Prostate gland (tissue), 2 donors: ENCODE results near the gene NR1I2. TPM values are rescaled to one million over a fixed set of nuclear protein-coding genes. Genes with fewer than 3 reads are reported as not detected.

ENCODE experiments used
- DNase-seq: peaks from one replicate; pipeline ENCODE4 v3.0.0-alpha.2; 2019; ENCODE audit warnings: low spot score
- H3K27ac ChIP-seq, 2 donors: fragments of 200-600 bp; sonication (generic); 2 replicates each; pipeline ENCODE4 v1.5.1; 2017 to 2019
- H3K27me3 ChIP-seq: fragments of 200-600 bp; sonication (generic); replicated peaks from 2 replicates; pipeline ENCODE4 v1.5.1; 2019; ENCODE audit not compliant: insufficient read depth
- H3K36me3 ChIP-seq, 2 donors: fragments of 200-600 bp; sonication (generic); 1 replicate in 1 of 2; 2 replicates in 1 of 2; pipeline versions ENCODE4 v1.5.1 to v1.8.1; 2017 to 2019
- H3K4me1 ChIP-seq: fragments of 200-600 bp; sonication (generic); replicated peaks from 2 replicates; pipeline ENCODE4 v1.5.1; 2019
- H3K4me3 ChIP-seq, 2 donors: fragments of 200-600 bp; sonication (generic); 2 replicates each; pipeline ENCODE4 v1.5.1; 2017 to 2019
- H3K9me3 ChIP-seq: fragments of 200-600 bp; sonication (generic); 2 replicates; pipeline ENCODE4 v1.5.1; 2017
- POLR2A ChIP-seq: fragments of 450-650 bp; IDR thresholded peaks from one replicate; pipeline ENCODE4 v1.6.1; 2016; ENCODE audit warnings: antibody characterized with exemption, mild to moderate bottlenecking
- POLR2AphosphoS5 ChIP-seq: sonication (generic); formaldehyde crosslinking; IDR thresholded peaks from one replicate; pipeline ENCODE4 v1.6.1; 2017; ENCODE audit warnings: antibody characterized with exemption
- WGBS: methylation state at CpG from one replicate; pipeline ENCODE4 v1.1.5; 2018; 5-methylcytosine and 5-hydroxymethylcytosine counted together
- intact Hi-C: fragments of 100-400 bp; cut with DNase I; formaldehyde crosslinking; loops from one replicate; pipeline ENCODE4 v1.14.2; 2022
- total RNA-seq, 2 donors: library from RNA; depleted of rRNA; stranded (reverse); fragments of >200 nt; gene quantifications; one replicate each; pipeline ENCODE4 v1.1.0, GENCODE V29; 2016
- TF ChIP-seq, protein P1 (sequence below), 4 experiments: fragments of 200-600 bp in 2 of 4; fragments of 450-650 bp in 2 of 4; sonication (generic) in 2 of 4; IDR thresholded peaks; 1 replicate in 3 of 4; 2 replicates in 1 of 4; pipeline ENCODE4 v1.5.1; 2016 to 2019; ENCODE audit warnings: antibody characterized with exemption in 4 of 4, mild to moderate bottlenecking in 2 of 4, moderate library complexity in 2 of 4

Gene NR1I2
- total RNA-seq, 2 donors from 2014 or later, result 0.85 TPM; not detected in 1

DNA sequence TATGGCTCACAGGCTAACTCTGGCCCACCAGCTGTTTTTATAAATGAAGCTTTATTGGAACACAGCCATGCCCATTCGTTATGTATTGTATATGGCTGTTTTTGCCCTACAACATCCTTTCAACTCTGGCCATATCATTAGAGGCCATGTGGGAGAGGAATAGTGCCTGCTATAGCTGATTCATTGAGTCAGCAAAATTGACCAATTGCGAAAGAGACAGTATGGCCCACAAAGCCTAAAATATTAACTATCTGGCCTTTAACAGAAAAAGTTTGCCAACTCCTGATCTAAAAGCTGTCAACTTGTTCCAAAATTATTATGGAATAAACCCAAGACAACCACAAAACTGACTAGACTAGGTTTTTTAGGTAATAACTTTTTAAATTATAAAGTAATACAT is 1.4 kb downstream of the NR1I2 start:
- H3K9me3 ChIP-seq, result no peaks in the 10 kb centered on the region
- intact Hi-C loops, result no loop called here
- no peaks in the 10 kb centered on the region for H3K27me3 ChIP-seq
- H3K4me1 ChIP-seq, result no peaks in the 10 kb centered on the region
- no peaks in the 10 kb centered on the region for H3K36me3 ChIP-seq
- H3K27ac ChIP-seq, result no peak overlapping the region
- WGBS, result 81% methylated on average over 2 of the region's 2 CpGs
- no peak for DNase-seq
- H3K4me3 ChIP-seq, result no peak overlapping the region
- no peak for TF ChIP-seq POLR2AphosphoS5
- TF ChIP-seq, protein P1, sequence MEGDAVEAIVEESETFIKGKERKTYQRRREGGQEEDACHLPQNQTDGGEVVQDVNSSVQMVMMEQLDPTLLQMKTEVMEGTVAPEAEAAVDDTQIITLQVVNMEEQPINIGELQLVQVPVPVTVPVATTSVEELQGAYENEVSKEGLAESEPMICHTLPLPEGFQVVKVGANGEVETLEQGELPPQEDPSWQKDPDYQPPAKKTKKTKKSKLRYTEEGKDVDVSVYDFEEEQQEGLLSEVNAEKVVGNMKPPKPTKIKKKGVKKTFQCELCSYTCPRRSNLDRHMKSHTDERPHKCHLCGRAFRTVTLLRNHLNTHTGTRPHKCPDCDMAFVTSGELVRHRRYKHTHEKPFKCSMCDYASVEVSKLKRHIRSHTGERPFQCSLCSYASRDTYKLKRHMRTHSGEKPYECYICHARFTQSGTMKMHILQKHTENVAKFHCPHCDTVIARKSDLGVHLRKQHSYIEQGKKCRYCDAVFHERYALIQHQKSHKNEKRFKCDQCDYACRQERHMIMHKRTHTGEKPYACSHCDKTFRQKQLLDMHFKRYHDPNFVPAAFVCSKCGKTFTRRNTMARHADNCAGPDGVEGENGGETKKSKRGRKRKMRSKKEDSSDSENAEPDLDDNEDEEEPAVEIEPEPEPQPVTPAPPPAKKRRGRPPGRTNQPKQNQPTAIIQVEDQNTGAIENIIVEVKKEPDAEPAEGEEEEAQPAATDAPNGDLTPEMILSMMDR (IDR thresholded peaks at IDR 0.05), result no peak
- no peak for TF ChIP-seq POLR2A

DNA sequence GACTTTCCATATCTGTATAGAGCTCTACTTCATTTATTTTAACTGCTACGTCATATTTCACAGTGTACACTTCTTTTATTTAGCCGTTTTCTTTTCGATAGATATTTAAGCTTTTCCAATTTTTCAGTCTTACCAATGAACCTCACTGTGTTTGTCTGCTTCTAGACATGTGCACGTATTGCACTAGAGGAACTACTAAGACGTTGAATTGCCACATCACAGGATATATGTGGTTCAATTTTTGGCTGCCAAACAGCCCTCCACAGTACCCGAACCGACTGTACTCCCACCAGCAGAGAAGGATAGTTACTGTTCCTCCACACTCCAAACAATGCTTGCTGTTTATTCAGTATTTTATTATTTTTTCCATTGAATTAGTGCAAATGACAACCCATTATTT is 2.0 kb downstream of the NR1I2 start:
- H3K36me3 ChIP-seq, result no peaks in the 10 kb centered on the region
- no peaks in the 10 kb centered on the region for H3K27me3 ChIP-seq
- no peak overlapping the region for H3K4me3 ChIP-seq
- intact Hi-C loops, result no loop called here
- no peaks in the 10 kb centered on the region for H3K4me1 ChIP-seq
- WGBS, result 67% methylated on average over 7 of the region's 7 CpGs
- H3K9me3 ChIP-seq, result no peaks in the 10 kb centered on the region
- no peak for DNase-seq
- H3K27ac ChIP-seq, result no peak overlapping the region
- no peak for TF ChIP-seq POLR2A
- no peak for TF ChIP-seq POLR2AphosphoS5
- TF ChIP-seq, protein P1 (IDR thresholded peaks at IDR 0.05), result no peak

GRCh38 chr3:119786409-119786808 is 4.5 kb downstream of the NR1I2 start:
- no peak for TF ChIP-seq POLR2AphosphoS5
- TF ChIP-seq, protein P1 (IDR thresholded peaks at IDR 0.05), result no peak
- TF ChIP-seq POLR2A, result no peak
- H3K9me3 ChIP-seq, result no peaks in the 10 kb centered on the region
- DNase-seq, result no peak
- intact Hi-C loops, result no loop called here
- H3K4me3 ChIP-seq, result no peak overlapping the region
- H3K4me1 ChIP-seq, result no peaks in the 10 kb centered on the region
- no peaks in the 10 kb centered on the region for H3K36me3 ChIP-seq
- H3K27me3 ChIP-seq, result no peaks in the 10 kb centered on the region
- WGBS, result 96% methylated on average over 2 of the region's 2 CpGs
- no peak overlapping the region for H3K27ac ChIP-seq

GRCh38 chr3:119790369-119790768 is 8.5 kb downstream of the NR1I2 start:
- Histone ChIP-seq H3K36me3 (no peaks in the 10 kb centered on the region), H3K27me3 (no peaks in the 10 kb centered on the region), H3K27ac (no peak overlapping the region), H3K9me3 (no peaks in the 10 kb centered on the region), H3K4me3 (no peak overlapping the region), H3K4me1 (no peaks in the 10 kb centered on the region)
- TF ChIP-seq POLR2AphosphoS5 (no peak), POLR2A (no peak)
- TF ChIP-seq, protein P1 (IDR thresholded peaks at IDR 0.05), result no peak
- intact Hi-C loops, result no loop called here
- WGBS, result 79% methylated on average over 3 of the region's 3 CpGs
- no peak for DNase-seq

DNA sequence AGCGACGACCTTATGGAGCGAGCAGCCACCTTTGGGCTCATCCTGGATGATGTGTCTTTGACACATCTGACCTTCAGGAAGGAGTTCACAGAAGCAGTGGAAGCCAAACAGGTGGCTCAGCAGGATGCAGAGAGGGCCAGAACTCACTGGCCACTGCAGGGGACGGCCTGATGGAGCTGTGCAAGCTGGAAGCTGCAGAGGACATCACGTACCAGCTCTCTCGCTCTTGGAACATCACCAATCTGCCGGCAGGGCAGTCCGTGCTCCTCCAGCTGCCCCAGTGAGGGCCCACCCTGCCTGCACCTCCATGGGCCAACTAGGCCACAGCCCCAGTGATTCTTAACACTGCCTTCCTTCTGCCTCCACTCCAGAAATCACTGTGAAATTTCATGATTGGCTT is 10.4 kb downstream of the NR1I2 start:
- H3K4me1 ChIP-seq, result no peaks in the 10 kb centered on the region
- H3K27ac ChIP-seq, result no peak overlapping the region
- no peaks in the 10 kb centered on the region for H3K27me3 ChIP-seq
- H3K4me3 ChIP-seq, result no peak overlapping the region
- no peaks in the 10 kb centered on the region for H3K36me3 ChIP-seq
- intact Hi-C loops, result no loop called here
- no peaks in the 10 kb centered on the region for H3K9me3 ChIP-seq
- WGBS, result 88% methylated on average over 8 of the region's 8 CpGs
- no peak for TF ChIP-seq POLR2AphosphoS5
- no peak for DNase-seq
